ENCODE measurements around the gene METTL8.

- no peak for TF ChIP-seq POLR2A (IDR thresholded peaks at IDR 0.05; ENCODE audit: low read depth, low read length)
- TF ChIP-seq TAF1 (IDR thresholded peaks at IDR 0.05; ENCODE audit: low read depth, low read length) = no peak
- no peak for TF ChIP-seq POLR2AphosphoS5 (IDR thresholded peaks at IDR 0.05; ENCODE audit: low read depth, low read length)
- TF ChIP-seq POU2F2 (IDR thresholded peaks at IDR 0.05; ENCODE audit: low read depth, low read length) = no peak
- no peak for TF ChIP-seq PAX5 (IDR thresholded peaks at IDR 0.05; ENCODE audit: insufficient read depth, low read length, severe bottlenecking)
- TF ChIP-seq SPI1 (IDR thresholded peaks at IDR 0.05; ENCODE audit: low read depth, low read length) = no peak
These were observed 29.5 kb downstream of the METTL8 start for GRCh38 chr2:171404261-171404660.

All from GM12891 (cell line).